HG03025 (cell line): Measurements from ENCODE around the gene PIAS1.
"Not testable (repeated sequence)": the region's sequence is repeated elsewhere in the genome, so short reads cannot be mapped to it uniquely, and the experiment has no call there.

Experiments used
- ATAC-seq: cut with Tn5 transposase; IDR thresholded peaks from one replicate; pipeline ENCODE4 v1.9.1; 2021; ENCODE audit warnings: mild to moderate bottlenecking, moderate library complexity; ENCODE audit not compliant: unreplicated experiment, low FRiP score

Gene PIAS1

GRCh38 chr15:68034081-68034480, 20.0 kb upstream of the PIAS1 start:
- ATAC-seq: no peak

DNA sequence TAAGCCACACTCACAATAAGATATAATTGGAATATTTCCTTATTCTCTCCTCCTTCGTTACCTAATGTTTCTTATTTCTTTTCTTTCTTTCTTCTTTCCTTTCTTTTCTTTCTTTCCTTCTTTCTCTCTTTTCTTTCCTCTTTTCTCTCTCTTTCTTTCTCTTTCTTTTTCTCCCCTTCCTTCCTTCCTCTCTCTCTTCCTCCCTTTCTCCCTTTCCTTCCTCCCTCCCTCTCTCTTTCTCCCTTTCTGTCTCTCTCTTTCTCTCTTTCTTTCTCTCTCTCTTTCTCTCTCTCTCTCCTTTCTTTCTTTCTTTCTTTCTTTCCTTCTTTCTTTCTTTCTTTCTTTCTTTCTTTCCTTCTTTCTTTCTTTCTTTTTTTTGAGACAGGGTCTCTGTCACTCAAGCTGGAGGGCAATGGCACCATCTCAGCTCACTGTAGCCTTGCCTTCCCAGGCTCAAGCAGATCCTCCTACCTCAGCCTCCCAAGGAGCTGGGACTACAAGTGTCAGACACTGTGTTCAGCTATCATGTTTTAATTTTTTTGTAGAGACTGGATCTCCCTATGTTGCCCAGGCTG, 19.3 kb upstream of the PIAS1 start:
- no peak for ATAC-seq

- ATAC-seq: no peak
These were observed 15.9 kb upstream of the PIAS1 start for GRCh38 chr15:68038246-68038645.

GRCh38 chr15:68040144-68040543, 14.0 kb upstream of the PIAS1 start:
- no peak for ATAC-seq

GRCh38 chr15:68042156-68042854, 11.8 kb upstream of the PIAS1 start:
- ATAC-seq: no peak

GRCh38 chr15:68042855-68043222, 11.3 kb upstream of the PIAS1 start:
- no peak for ATAC-seq

DNA sequence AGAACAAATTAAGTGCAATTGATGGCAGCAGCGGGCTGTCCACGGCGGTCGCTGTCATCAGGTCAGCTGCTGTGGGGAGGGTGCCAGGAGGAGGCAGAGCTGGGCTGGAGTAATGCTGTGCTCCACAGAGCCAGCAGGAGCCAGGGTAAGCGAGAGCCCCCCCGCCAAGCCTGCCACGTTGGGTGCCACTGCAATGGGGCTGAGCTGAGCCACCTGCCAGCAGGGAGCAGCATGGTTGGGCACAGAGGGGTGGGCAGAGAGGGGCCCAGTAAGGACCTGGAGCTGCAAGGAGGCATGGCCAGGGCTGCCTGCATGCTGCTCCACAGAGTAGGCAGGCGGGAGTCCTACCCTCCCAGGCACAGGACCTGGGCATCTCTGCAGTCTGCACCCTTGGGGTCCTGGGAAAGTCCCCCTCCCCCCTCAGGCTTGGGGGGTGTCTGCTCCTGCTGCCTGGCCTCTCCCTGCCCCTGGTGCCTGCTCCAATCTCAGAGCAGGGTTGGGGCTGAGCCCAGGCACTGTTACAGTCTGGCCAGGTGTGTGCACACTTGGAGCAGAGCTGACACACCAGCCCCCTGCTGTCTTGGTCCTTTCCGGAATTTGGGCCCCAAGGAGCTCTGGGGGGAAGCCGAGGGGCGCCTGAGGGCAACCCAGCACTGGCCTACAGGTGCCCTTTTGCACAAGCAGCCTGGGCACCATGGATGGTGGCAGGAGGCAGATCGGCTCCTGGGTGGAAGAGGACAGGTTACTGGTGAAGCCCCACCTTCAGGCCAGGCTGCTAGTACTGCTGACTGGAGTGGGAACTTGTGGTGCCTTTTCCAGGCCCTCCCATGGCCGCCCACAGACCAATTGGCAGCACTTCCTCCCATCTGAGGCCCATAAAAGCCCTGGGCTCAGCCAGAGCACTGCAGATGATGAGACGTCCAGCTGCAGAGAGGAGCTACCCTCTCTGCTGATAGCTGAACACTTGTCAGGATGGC, 8.5 kb upstream of the PIAS1 start:
- ATAC-seq: no peak

DNA sequence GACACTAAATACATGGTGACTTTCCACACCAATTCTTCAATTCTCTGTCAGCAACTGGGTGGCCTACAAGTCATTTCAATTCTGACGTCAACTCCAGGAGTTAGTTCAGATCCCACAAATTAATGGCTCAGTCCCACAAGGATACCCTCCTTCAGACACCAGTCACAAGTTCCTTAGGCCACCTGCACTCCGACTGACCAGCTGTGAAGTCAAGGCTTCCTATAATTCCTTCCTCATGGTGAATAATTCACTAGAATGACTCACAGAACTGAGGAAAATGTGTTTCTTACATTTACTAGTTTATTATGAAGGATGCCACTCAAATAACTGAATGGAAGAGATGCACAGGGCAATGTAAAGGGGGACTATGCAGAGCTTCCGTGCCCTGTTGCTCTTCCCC, 6.3 kb upstream of the PIAS1 start:
- ATAC-seq: no peak

- ATAC-seq: no peak
These were observed 3.0 kb upstream of the PIAS1 start for GRCh38 chr15:68051109-68051508.

- no peak for ATAC-seq
These were observed 2.2 kb upstream of the PIAS1 start for GRCh38 chr15:68051907-68052306.

DNA sequence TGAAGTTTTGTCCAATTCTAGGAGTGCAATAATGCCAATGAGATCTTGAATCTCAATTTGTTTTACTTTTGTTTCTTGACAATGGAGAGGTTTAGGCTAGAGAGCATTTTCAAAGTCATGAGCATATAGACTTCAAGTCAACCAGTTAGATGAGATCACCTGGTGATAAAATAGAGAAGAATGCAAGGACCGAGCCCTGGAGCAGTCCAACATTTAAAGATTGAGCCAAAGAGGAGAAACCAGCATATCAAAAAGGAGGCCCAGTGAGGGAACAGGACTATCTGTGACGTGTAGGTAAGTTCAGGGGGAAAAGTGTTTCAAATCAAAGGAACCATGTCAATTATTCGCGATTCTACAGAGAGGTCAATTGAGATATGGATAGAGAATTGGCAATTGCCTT, 1.7 kb upstream of the PIAS1 start:
- ATAC-seq: no peak

DNA sequence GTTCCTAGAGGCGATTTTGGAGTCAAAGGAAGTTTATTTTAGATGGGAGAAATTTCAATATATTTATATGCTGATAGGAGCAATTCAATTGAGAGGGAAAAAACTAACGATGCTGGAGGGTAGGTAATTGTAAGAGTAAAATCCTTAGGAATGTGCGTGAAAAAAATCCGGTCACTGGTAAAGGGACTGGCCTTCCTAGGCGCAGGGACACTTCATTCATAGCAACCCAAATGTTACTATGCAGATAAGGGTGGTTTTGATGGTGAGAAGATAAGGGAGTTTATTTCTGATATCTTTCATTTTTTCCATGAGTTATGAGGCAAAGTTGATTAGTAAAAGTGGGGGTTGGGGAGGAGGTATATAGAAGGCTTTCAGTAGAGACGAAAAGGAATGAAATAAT, 1.1 kb upstream of the PIAS1 start:
- no peak for ATAC-seq

GRCh38 chr15:68054628-68055223, 611 bp downstream of the PIAS1 start:
- ATAC-seq: no peak

DNA sequence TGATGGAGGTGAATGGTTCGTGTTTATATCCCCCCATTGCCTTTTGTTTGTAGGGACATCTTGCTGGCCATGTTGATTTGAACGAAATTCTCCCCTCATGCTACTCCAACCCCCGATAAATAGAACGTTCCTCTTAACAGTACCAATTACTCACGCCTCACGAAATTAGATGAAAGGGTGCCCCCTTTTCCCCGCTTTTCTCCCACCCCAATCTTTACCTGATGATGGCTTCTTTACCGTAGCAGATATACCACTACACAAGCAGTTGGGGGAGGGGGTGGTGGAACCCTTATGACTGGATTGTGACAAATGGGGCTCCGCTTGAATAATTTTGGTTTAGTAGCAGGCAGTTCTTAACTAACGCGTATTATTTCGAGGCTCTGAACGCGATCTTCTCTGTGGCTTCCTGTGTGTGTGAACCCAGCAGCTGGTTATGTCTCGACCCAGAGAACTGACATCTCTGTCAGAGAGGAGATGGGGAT, 1.1 kb downstream of the PIAS1 start:
- no peak for ATAC-seq

DNA sequence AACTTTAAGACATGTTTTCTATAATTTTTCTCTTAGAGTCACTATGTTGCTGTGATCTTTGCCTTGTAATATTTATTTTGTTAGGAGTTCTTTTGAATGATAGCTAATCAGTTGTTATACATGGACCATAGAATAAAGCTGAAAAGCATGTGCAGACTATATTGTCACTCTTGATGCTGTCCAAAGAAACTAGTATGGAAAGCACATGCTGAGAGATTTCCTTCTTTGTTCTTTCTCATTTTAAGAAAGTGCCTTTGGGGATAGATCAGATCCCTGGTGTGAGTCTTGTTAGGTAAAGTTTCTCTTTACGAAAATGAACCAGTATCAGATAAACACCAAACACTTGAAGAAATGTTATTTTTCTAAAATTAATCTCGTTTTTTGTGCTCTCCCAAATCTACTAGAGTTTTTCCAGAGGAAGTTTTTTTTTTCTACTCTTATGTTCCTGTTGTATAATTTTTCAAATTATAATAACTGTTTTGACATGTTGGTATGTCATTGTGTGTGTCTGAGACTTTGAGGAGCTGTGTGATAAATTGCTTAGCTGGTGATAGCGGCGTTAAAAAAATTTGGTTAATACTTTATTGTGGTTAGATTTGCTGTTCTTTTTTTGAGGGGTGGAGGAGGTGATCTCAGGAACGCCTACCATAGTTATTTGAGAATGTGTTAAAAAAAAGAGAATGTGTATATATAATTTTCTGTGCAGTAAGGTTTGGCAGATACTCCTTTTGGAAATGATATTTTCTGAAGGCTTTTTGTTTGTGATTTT, 2.2 kb downstream of the PIAS1 start:
- no peak for ATAC-seq

DNA sequence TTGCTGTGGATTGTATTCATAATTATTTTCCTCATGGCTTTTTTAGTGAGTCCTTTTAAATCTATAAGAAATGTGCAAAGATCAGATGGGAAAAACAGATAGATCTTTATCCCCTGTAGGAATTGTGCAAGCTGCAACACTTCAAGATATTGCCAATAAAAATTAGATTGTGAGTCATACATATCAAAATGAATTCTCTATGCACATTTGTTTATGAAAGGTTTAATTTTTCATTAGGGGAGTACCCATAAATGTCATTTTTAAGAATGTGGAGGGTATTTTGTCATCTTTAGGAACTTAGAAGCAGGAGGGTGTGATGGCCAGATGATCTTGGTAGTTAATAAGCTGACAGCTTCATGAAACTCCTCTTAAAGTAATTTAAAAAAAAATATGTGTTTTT, 2.9 kb downstream of the PIAS1 start:
- no peak for ATAC-seq

GRCh38 chr15:68057758-68058157, 3.6 kb downstream of the PIAS1 start:
- ATAC-seq: no peak

DNA sequence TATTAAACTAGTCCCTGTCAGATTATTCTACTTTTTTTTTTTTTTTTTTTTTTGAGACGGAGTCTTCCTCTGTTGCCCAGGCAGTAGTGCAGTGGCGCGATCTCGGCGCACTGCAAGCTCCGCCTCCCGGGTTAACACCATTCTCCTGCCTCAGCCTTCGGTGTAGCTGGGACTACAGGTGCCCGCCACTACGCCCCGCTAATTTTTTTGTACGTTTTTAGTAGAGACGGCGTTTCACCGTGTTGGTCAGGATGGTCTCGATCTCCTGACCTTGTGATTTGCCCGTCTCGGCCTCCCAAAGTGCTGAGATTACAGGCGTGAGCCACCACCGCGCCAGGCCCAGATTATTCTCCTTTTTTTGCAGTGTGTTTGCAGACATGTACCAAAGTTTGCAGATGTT, 4.9 kb downstream of the PIAS1 start:
- ATAC-seq: not testable (repeated sequence)

- no peak for ATAC-seq
These were observed 5.5 kb downstream of the PIAS1 start for GRCh38 chr15:68059630-68060029.

- no peak for ATAC-seq
These were observed 7.1 kb downstream of the PIAS1 start for GRCh38 chr15:68061171-68061570.
